GM21528 (cell line): ENCODE data around the gene RAB37.

Experiments used
- ATAC-seq: cut with Tn5 transposase; IDR thresholded peaks from one replicate; pipeline ENCODE4 v1.9.1; 2021; ENCODE audit warnings: mild to moderate bottlenecking, moderate library complexity; ENCODE audit not compliant: unreplicated experiment, low FRiP score

The RAB37 gene

DNA sequence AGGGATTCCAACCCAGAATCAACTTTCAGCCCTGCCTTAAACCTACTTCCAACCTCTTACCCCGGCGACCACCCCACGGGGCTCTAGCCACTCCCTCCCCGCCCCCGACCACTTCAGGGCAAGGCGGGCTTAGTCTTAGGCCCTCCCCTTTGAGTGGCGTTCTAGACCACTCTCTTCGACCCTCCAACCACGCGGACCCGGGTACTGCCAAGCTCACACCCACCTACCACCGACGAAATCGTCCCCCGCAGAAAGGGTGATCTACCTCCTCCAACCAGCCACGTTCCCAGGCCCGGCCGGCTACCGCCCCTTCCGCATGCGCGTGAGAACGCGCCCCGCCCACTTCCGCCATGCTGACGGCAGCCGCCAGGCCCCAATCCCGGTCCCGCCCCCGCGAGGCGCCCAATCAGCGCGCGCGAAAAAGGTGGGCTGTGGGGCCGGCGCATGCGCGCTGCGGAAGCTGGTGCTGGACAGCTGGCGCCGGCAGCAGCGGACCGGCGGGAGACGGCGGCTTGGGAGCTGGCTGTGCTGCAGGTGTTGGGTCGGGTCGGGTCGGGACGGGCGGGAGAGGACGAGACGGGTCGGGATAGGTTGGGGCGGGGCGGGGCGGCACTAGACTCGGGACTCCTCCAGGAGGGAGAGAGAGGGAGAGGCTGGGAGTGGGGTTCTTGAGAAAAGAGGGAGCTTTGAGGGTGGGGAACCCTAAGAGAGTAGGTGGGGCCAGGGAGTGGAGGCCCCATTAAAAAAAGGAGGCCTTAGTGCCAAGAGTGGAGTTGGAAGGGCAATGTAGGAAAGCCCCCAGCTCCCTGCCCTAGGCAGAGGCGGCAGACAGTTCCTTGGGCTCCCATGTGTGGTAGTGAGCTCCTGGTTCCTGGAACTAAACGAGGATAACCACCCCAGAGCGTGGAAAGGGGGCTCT is 39.2 kb downstream of the RAB37 start, which contains the start of gene NAT9:
NAT9 (minus strand) TSS at position 302 of the 919 bp plus-strand sequence. CDS start 647 bp downstream, outside the sequence.
- peak; percentile 71 for ATAC-seq

DNA sequence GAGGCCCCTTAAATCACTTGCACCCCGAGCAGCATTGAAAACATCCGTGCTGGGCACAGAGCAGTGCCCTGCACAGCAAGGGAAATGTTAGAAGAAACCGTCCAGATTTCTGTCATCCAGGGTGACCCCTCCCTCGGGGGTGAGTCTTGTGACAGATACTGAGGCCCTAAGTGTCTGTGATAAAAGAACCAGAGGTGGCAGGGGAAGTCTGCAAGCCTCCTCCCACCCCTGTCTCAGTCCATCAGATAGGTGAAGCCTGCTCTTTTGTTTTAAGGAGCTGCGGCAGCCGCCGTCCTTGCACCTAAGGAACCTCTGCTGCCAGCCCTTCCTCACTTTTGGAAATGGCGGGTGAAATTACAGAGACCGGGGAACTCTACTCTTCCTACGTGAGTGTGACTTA is 39.9 kb downstream of the RAB37 start:
- no peak for ATAC-seq

DNA sequence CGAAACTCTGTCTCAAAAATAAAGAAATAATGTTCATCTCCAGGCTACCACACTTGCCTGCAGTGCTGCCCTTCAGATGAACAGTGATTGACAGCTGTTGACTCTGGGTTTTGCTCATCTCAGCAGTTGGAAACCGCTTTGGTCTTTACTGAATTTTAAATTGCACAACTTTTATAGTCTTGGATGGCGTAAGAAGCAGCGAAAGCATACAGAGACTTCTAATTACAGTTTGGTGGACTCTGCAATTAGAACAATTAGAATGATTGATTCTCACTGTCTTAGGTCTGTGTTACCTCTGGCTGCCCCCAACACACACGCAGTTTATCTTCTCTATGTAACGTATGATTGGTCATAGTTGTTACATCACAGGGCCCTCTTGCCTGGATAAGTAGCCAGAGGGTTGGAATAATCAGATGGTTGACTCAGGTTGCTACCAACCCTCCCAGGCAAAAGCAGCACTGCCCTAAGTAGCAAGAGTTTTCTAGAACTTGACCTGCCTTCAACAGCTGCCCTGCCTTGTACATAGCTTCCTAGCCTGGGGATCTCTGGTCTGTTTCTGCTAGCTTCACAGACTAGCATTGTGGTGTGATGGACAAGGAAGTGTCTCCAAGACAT is 41.0 kb downstream of the RAB37 start:
- ATAC-seq: no peak

DNA sequence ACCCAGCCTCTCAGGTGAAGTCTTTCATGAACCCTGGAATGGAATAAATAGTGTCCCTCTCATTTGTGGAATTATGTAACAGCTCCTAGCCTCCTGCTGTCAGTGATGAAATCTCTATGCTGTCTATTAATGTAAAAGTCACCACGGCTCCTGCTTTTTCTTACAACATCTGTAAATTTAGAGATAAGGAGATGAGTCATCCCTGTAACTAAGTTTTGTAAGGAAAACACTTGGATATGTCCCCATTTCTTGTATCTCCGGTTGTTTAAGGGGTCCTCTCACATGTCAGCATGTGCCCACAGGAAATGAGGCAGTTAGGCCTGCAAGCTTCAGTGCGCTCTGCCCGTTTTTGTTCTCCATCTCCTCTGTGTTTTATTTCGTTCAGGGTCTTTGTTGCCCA is 41.9 kb downstream of the RAB37 start:
- no peak for ATAC-seq

DNA sequence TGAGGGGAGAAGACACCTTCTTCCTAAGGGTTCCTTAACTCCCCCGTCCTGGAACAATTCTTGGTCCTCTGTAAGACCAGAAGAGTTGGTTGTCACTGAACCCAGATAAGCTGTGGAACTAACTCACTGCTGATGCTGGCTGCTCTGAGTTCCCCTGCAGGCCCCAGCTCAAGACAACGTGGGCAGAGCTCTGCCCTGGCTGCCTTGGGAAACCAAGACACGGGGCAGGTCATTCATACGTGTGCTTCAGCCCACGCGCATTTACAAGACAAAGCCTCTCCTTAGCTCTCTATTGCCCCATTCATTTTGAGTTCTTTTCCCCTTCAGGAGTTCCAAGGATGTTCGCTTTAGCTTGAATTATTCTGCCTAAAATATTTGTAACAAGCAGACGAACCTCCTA is 42.4 kb downstream of the RAB37 start:
- peak; percentile 4 for ATAC-seq

DNA sequence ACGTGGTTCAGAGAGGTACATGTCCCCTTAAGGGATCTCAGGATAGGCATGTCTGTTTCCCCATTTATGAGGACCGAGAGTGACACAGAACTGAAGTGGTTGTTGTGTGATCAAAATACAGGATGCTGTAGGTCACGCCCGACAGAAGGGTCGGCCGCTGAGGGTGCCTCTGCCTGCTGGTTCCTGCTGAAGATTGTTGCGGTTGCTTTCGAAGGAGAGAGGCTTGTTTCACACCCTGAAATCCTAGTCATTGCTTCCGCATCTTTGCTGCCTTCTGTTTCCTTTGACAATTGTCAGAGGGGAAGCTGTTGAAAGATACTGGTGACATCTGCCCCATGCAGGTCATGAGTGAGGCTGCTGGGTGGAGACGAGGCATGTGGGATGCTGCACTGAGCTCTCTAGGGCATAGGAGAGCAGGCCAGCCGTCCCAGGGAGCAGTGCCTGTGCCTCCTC is 42.9 kb downstream of the RAB37 start:
- ATAC-seq: peak; percentile 44

DNA sequence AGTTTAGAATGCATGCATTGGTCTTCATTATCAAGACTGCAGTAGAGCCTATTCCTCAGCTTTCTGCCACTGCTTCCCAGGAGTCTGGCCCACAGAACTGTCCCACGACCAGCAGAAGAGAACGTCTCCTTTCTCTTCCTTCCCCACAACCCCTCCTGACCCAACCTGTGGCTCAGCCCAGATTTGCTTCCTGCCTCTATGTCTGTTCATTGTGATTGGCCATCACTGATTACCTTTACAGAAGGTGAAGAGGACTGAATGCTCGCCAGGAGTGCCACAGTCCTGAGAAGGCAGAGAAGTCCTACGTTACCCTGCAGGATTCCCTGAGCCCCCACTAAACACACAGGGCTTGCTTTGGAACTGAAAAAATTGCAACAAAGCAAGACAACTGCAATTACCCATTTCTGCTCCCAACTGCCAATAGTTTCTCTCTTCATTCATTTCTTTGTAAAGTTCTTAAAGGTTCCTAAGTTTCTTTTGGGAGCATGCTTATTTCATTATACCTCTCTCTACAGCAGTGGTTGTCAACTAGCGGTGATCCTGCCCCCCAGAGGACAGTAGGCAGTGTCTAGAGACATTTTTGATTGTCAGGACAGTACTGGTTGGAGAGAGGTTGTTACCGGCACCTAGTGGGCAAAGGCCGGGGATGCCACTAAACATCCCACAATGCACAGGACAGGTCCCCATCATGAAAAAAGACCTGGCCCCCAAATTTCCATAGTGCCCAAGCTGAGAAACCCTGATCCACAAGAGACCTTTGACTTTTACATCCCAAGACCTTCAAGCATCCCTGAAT is 43.6 kb downstream of the RAB37 start:
- ATAC-seq: no peak

DNA sequence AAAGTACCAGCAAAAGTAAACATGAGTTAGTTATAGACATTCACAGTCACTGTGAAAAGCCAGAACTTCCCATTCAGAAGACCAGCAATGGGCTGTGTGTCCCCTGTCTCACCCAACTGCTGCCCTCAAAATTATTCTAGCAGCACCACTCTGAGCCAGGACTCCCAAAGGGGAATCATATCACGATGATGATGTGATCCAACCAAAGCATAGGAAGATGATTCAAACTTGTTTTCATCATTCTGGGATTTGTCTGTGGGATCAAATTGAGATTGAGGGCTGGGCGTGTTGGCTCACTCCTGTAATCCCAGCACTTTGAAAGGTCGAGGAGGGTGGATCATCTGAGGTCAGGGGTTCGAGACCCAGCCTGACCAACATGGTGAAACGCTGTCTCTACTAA is 45.5 kb downstream of the RAB37 start:
- no peak for ATAC-seq

DNA sequence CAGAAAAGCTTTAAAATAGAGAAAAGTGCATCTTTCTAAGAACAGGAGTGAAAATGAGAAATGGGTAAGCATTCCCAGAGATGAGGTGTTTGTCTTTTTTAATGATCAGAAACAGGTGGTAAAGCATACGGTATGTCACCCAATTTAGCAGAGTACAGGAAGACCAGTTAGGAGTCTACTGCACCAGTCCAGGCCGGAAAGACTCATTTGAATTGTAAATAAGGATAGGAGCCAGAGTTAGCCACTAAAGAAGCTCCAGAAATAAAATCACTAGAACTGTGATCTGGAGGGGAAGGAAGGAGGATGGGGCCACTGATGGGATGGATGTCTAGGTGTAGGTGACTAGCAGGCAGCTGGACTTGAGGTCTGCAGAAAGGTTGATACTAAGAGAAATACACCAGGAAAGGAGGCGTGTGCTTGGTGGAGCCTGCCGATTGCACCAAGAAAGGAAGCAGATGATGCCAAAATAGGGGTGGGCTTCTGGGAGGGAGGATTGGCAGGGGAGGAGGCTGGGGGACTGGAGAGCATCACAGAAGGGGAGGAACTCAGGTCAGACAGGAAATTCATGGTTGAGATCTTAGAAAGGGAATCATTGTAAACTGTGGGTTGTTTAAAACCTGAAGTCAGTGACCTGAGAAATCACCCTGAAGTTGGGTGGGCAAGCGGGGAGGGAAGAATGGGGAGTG is 47.2 kb downstream of the RAB37 start:
- ATAC-seq: no peak

DNA sequence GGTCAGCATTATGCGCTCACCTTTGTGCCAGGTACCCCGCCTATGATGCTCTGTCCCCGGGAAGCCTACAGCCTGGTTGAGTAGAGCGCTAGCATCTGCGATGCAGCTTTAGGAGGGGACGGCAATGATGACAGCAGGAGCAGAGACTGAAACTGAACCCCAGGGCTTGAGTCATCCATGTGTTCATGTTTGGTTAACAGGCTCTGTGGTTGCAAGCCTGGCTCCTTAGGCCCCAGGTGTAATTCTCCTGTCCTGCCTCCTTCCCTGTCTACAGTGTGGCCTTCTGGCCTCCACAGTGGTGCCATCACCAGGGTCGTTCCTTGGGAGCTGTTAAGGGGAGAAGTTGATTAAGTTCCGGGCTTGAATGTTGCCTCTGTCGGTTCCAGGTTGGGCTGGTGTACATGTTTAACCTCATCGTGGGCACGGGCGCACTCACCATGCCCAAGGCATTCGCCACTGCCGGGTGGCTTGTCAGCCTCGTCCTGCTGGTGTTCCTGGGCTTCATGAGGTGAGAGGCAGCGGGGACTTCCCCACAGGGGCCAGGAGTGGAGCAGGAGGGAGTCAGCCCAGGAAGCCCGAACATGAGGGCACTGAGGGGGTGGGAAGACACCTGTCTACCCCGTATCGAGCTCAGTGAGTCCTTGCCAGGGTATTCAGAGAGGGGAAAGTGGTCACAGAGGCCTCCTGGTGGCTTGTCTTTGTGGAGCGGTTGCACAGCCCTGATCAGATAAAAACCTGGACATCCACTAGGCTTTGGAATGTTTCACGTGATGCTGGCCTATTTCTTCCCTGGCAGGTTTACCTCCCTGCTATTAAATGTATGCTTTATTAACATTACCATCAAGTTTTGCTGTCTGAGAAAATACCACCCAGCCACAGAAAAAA is 48.3 kb downstream of the RAB37 start:
- ATAC-seq: no peak

DNA sequence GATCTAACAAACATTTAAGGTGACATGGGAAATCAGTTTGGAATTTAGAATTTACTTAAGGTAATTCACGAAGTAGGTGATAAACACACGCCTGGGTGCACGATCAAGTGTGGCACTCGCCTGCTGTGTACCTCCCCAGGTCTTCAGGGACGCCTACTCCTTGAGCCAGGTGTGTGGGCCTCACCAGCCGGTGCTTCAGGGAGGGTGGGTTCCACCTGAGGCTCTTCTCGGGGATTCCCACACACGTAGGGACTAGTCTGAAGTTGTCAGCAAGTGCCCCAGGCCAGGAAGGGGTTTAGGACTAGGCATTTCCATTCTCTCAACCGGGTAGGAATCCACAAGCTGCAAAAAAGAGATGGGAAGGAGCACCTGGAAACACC is 48.9 kb downstream of the RAB37 start:
- no peak for ATAC-seq

DNA sequence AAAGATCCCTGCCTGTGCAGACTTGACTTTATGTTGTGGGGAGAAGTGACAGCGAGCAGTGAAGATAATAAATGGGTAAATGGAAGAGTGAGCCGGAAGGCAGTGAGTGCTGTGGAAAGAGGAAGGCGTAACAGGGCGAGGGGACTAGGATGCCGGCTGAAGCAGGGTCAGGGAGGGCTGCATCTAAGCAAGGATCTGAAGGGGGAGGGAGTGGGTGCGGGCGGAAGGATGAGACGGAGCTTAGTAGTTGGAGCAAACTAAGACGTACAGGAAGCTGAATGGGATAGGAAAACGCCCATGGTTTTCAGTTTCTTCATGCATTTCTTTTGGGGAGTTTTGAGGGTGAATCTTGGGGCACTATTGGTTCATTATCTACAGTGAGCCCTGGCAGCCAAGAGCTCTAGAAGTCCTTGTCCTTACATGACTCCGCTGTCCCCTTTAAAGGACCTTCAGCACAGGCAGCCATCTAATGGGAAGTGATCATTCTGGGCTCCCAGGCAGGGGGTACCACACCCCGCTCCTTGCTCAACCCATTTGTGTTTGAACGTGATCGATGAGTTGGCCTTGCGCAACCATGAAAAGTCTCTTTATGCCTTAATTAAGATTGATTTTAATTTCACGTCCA is 49.5 kb downstream of the RAB37 start:
- no peak for ATAC-seq

DNA sequence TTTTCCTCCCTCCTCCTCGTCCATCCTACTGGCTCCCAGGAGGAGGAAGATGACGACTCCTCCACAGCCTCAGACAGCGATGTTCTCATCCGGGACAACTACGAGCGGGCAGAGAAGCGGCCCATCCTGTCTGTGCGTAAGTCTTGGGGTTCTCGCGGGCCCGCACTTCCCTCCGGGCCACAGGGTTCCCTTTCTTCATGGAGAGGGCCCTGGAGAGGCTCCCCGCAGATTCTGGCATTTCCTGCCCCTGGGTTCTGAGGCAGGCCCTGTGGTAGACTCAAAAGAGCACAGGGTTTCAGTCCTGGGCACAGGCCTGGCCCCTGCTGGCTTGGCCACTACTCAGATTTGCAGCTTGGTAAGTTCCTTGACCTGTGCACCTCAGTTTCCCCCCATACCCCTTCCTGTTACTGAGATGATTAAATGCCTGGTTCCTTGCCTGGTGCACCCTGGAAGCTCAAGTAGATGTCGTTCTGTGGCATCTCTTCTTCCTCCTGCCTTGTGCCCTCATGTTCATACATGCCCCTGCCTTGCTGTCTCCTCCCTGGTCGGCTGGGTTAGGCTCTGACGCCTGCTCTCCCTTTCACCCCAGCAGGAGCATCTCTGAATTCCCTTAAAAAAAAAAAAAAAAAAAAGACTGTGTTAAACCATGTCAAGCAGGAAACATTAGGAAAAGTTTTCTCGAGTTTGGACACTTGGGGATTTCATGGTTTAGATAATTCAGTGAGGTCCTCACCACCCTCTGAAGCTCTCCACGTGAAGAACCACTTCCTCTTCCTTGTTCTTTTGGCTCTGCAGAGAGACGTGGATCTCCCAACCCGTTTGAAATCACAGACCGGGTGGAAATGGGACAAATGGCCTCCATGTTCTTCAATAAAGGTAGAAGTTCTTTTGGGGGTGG is 53.4 kb downstream of the RAB37 start:
- ATAC-seq: no peak

DNA sequence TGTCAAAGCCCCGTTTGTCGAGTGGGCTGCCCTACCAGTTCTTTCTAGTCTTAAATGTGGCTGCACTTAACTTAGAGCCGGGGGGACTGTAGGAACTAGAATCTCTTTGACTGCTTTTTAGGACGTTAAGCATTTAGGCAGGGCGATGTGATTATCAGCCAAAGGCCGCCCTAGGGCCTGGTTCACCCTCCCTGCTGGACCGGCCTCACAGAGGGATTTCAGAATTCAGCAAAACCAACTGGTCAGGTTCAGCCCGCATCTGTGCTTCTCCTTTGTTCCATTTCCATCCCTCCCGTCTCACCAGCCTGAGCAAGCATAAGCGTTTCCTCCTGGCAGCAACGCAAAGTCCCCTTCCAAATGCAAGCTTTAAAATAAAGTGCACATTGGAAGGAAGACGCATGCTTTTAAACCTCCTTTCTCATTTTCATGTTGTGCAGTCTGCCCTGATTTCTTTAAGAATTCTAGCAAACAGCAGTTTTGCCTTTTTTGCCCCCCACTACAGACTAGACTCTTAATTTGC is 55.6 kb downstream of the RAB37 start:
- no peak for ATAC-seq

DNA sequence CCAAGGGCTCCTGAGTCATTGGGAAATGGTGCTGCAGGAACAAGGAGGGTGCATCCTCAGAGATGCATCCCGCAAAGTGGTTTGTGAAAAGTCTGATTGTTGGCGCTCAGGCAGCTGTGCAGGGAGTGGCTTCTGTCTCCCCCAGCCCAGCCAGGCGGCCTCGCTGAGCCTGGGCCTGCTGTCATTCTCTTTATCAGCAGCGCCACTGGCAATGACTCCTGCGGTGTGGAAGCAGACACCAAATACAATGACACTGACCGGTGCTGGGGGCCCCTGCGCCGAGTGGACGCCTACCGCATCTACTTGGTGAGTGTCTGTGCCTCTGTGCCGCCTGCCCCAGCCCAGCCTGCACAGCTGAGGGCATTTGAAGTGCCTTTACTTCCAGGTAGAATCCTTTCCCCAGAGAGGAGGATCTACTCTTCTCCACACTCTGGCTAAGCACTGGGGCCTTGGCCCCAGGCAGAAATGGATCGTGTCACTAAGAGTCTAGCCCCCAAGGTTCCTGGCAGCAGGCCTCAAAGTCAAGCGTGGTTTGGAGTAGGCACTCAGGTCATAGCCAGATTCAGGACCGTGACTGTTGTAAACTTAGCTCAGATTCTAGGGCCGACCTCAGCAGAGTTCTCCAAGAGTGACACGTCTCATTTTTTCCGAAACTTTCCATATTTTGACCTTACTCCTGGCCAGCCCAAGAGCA is 58.4 kb downstream of the RAB37 start:
- ATAC-seq: no peak

DNA sequence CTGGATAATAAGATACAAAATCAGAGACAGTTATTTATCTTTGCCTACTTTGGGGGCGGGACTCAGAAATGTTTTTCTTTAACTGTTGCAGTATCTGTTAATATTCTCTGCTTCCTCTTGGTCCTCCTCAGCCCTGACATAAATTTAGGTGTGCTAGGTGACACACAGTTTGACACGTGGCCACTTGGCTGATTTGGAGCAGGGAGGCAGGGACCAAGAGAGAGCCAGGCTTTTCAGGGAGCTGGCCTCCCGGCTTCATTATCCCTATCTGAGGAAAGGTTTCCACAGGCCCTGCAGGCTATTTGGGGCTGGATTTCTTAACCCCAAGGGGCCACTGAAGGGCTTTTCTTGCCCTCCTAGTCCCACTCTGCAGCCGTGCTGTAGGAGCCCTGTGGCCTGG is 59.2 kb downstream of the RAB37 start:
- ATAC-seq: no peak

DNA sequence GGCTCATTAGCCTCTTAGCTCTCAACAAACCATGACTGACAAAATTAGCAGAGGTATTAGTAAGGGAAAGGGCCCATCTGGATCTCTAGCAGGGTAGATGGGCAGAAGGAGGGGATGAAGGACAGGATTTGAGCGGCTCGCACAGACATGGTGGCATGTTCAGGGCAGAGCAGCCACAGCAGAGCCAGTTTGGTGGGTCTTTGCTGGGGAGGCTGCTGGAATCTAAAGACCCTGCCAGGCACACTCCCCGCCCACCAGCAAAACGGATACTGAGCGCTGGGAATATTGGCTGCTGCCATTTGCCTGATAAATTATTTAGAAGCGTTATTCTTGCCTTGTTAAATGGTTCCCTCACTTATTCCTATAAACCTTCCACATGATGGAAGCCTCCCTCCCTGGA is 59.8 kb downstream of the RAB37 start:
- ATAC-seq: no peak
